CD8-positive, alpha-beta memory T cell (primary cell): Measurements from ENCODE around the gene PMIS2. TPM values are rescaled to one million over a fixed set of nuclear protein-coding genes. Genes with fewer than 3 reads are reported as not detected.

Experiments
- polyA plus RNA-seq: library from polyadenylated mRNA; unstranded; fragments of 300-500 nt; fragmentation: Illumina TruSeq; gene quantifications from one replicate; pipeline ENCODE4 v1.2.3, GENCODE V29; 2021
- total RNA-seq, 2 experiments: library from RNA; stranded (reverse); gene quantifications; one replicate each; pipeline ENCODE4 v1.2.3, GENCODE V29; 2021

The PMIS2 gene
- total and polyA plus RNA-seq, 3 experiments from 2014 or later = not detected

Other genes starting within 250 kb of the PMIS2 start
- not detected for gene FFAR1, start 238.3 kb upstream of the PMIS2 start, total RNA-seq
- not detected for gene FFAR1, start 238.3 kb upstream of the PMIS2 start, polyA plus RNA-seq
- gene FFAR3, start 227.7 kb upstream of the PMIS2 start, total RNA-seq = not detected
- not detected for gene FFAR3, start 227.7 kb upstream of the PMIS2 start, polyA plus RNA-seq
- not detected for gene GPR42, start 215.1 kb upstream of the PMIS2 start, total RNA-seq
- gene GPR42, start 215.1 kb upstream of the PMIS2 start, polyA plus RNA-seq = not detected
- not detected for gene FFAR2, start 137.9 kb upstream of the PMIS2 start, total RNA-seq
- not detected for gene FFAR2, start 137.9 kb upstream of the PMIS2 start, polyA plus RNA-seq
- gene KRTDAP, start 95.7 kb upstream of the PMIS2 start, total RNA-seq = not detected
- gene KRTDAP, start 95.7 kb upstream of the PMIS2 start, polyA plus RNA-seq = not detected
- 1 to 10 TPM; 1.7 to 2.2 TPM for gene DMKN, start 72.5 kb upstream of the PMIS2 start, total RNA-seq
- gene DMKN, start 72.5 kb upstream of the PMIS2 start, polyA plus RNA-seq = 10.2 TPM
- gene SBSN, start 57.9 kb upstream of the PMIS2 start, total RNA-seq = not detected
- gene SBSN, start 57.9 kb upstream of the PMIS2 start, polyA plus RNA-seq = not detected
- gene GAPDHS, start 52.7 kb upstream of the PMIS2 start, total RNA-seq = not detected
- not detected for gene GAPDHS, start 52.7 kb upstream of the PMIS2 start, polyA plus RNA-seq
- 10 to 100 TPM; 82.6 to 91.4 TPM for gene TMEM147, start 40.5 kb upstream of the PMIS2 start, total RNA-seq
- gene TMEM147, start 40.5 kb upstream of the PMIS2 start, polyA plus RNA-seq = 175 TPM
- gene ATP4A, start 22.5 kb upstream of the PMIS2 start, total RNA-seq = not detected
- gene ATP4A, start 22.5 kb upstream of the PMIS2 start, polyA plus RNA-seq = not detected
- gene HAUS5, start 26.6 kb downstream of the PMIS2 start, total RNA-seq = 10 to 100 TPM; 37.3 to 39.3 TPM
- gene HAUS5, start 26.6 kb downstream of the PMIS2 start, polyA plus RNA-seq = 6.7 TPM
- 100 to 1,000 TPM; 109 to 116 TPM for gene RBM42, start 42.9 kb downstream of the PMIS2 start, total RNA-seq
- 62.4 TPM for gene RBM42, start 42.9 kb downstream of the PMIS2 start, polyA plus RNA-seq
- gene ETV2, start 55.6 kb downstream of the PMIS2 start, total RNA-seq = 1 to 10 TPM; 1.2 TPM
- gene ETV2, start 55.6 kb downstream of the PMIS2 start, polyA plus RNA-seq = 1.4 TPM
- 100 to 1,000 TPM; 433 to 452 TPM for gene COX6B1, start 62.1 kb downstream of the PMIS2 start, total RNA-seq
- 753 TPM for gene COX6B1, start 62.1 kb downstream of the PMIS2 start, polyA plus RNA-seq
- under 1 TPM in 1 of 2 experiments, not detected in 1; 0.22 TPM for gene UPK1A, start 80.3 kb downstream of the PMIS2 start, total RNA-seq
- not detected for gene UPK1A, start 80.3 kb downstream of the PMIS2 start, polyA plus RNA-seq
- 100 to 1,000 TPM; 223 to 225 TPM for gene ZBTB32, start 118.4 kb downstream of the PMIS2 start, total RNA-seq
- 0.77 TPM for gene ZBTB32, start 118.4 kb downstream of the PMIS2 start, polyA plus RNA-seq
- gene KMT2B, start 131.8 kb downstream of the PMIS2 start, total RNA-seq = 10 to 100 TPM; 62.6 to 67.8 TPM
- gene KMT2B, start 131.8 kb downstream of the PMIS2 start, polyA plus RNA-seq = 2.9 TPM
- 100 to 1,000 TPM; 108 to 110 TPM for gene IGFLR1, start 156.3 kb downstream of the PMIS2 start, total RNA-seq
- gene IGFLR1, start 156.3 kb downstream of the PMIS2 start, polyA plus RNA-seq = 96.7 TPM
- 10 to 100 TPM; 29.0 to 32.2 TPM for gene U2AF1L4, start 159.2 kb downstream of the PMIS2 start, total RNA-seq
- 37.5 TPM for gene U2AF1L4, start 159.2 kb downstream of the PMIS2 start, polyA plus RNA-seq
- 10 to 100 TPM; 50.8 to 57.8 TPM for gene PSENEN, start 159.5 kb downstream of the PMIS2 start, total RNA-seq
- gene PSENEN, start 159.5 kb downstream of the PMIS2 start, polyA plus RNA-seq = 101 TPM
- gene LIN37, start 162.4 kb downstream of the PMIS2 start, total RNA-seq = 10 to 100 TPM in 1 of 2 experiments, 1 to 10 TPM in 1; 8.8 to 10.5 TPM
- gene LIN37, start 162.4 kb downstream of the PMIS2 start, polyA plus RNA-seq = 12.7 TPM
- gene HSPB6, start 170.9 kb downstream of the PMIS2 start, total RNA-seq = not detected
- not detected for gene HSPB6, start 170.9 kb downstream of the PMIS2 start, polyA plus RNA-seq
- gene PROSER3, start 172.0 kb downstream of the PMIS2 start, total RNA-seq = 10 to 100 TPM; 35.2 to 40.5 TPM
- 8.3 TPM for gene PROSER3, start 172.0 kb downstream of the PMIS2 start, polyA plus RNA-seq
- 10 to 100 TPM in 1 of 2 experiments, 1 to 10 TPM in 1; 9.2 to 11.9 TPM for gene ARHGAP33, start 189.4 kb downstream of the PMIS2 start, total RNA-seq
- gene ARHGAP33, start 189.4 kb downstream of the PMIS2 start, polyA plus RNA-seq = 0.71 TPM
- not detected for gene PRODH2, start 226.7 kb downstream of the PMIS2 start, total RNA-seq
- gene PRODH2, start 226.7 kb downstream of the PMIS2 start, polyA plus RNA-seq = not detected